Liver (tissue), 3 donors: ENCODE measurements around the gene RAD51B.

Experiments used
- EGR1 ChIP-seq, 2 donors: IDR thresholded peaks; 2 replicates each; pipeline ENCODE4 v1.6.1; 2016 to 2018; ENCODE audit warnings: antibody characterized with exemption in 2 of 2, low read depth in 2 of 2
- FOXA1 ChIP-seq: IDR thresholded peaks from 2 replicates; pipeline ENCODE4 v1.6.1; 2016; ENCODE audit warnings: antibody characterized with exemption
- HNF4A ChIP-seq, 2 donors: conservative IDR thresholded peaks; 2 replicates each; pipeline ENCODE4 v1.6.1; 2016; ENCODE audit warnings: antibody characterized with exemption in 2 of 2, mild to moderate bottlenecking in 2 of 2
- JUND ChIP-seq, 2 donors: IDR thresholded peaks; 2 replicates each; pipeline ENCODE4 v1.6.1; 2016; ENCODE audit warnings: antibody characterized with exemption in 2 of 2
- SP1 ChIP-seq: IDR thresholded peaks from 2 replicates; pipeline ENCODE4 v1.6.1; 2018; ENCODE audit warnings: antibody characterized with exemption, mild to moderate bottlenecking
- TAF1 ChIP-seq: conservative IDR thresholded peaks from 2 replicates; pipeline ENCODE4 v1.6.1; 2016; ENCODE audit warnings: antibody characterized with exemption, mild to moderate bottlenecking
- YY1 ChIP-seq: IDR thresholded peaks from 2 replicates; pipeline ENCODE4 v1.6.1; 2016; ENCODE audit warnings: antibody characterized with exemption, mild to moderate bottlenecking
- ZBTB33 ChIP-seq: IDR thresholded peaks from 2 replicates; pipeline ENCODE4 v1.6.1; 2016; ENCODE audit warnings: antibody characterized with exemption
- TF ChIP-seq, protein P1 (sequence below): fragments of 150-350 bp; IDR thresholded peaks from 2 replicates; pipeline ENCODE4 v1.5.1; 2017; ENCODE audit warnings: improper control_type of control experiment, low read depth, low read length; ENCODE audit not compliant: missing input control
- TF ChIP-seq, protein P2 (sequence below): IDR thresholded peaks from 2 replicates; pipeline ENCODE4 v1.6.1; 2016; ENCODE audit warnings: antibody characterized with exemption
- TF ChIP-seq, protein P3 (sequence below): IDR thresholded peaks from 2 replicates; pipeline ENCODE4 v1.6.1; 2016; ENCODE audit warnings: antibody characterized with exemption
- donor health status: healthy.
- donor health status: healthy.

- TF ChIP-seq YY1 (no peak), TAF1 (no peak), SP1 (no peak), JUND (IDR thresholded peaks at IDR 0.05) (no peak), FOXA1 (no peak), EGR1 (IDR thresholded peaks at IDR 0.05; ENCODE audit: low read depth in 2 of 2) (no peak), HNF4A (conservative IDR thresholded peaks at IDR 0.05) (no peak), ZBTB33 (no peak)
- TF ChIP-seq, protein P1, sequence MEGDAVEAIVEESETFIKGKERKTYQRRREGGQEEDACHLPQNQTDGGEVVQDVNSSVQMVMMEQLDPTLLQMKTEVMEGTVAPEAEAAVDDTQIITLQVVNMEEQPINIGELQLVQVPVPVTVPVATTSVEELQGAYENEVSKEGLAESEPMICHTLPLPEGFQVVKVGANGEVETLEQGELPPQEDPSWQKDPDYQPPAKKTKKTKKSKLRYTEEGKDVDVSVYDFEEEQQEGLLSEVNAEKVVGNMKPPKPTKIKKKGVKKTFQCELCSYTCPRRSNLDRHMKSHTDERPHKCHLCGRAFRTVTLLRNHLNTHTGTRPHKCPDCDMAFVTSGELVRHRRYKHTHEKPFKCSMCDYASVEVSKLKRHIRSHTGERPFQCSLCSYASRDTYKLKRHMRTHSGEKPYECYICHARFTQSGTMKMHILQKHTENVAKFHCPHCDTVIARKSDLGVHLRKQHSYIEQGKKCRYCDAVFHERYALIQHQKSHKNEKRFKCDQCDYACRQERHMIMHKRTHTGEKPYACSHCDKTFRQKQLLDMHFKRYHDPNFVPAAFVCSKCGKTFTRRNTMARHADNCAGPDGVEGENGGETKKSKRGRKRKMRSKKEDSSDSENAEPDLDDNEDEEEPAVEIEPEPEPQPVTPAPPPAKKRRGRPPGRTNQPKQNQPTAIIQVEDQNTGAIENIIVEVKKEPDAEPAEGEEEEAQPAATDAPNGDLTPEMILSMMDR = no peak
- TF ChIP-seq, protein P2, sequence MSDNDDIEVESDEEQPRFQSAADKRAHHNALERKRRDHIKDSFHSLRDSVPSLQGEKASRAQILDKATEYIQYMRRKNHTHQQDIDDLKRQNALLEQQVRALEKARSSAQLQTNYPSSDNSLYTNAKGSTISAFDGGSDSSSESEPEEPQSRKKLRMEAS = no peak
- TF ChIP-seq, protein P3, sequence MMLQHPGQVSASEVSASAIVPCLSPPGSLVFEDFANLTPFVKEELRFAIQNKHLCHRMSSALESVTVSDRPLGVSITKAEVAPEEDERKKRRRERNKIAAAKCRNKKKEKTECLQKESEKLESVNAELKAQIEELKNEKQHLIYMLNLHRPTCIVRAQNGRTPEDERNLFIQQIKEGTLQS = no peak
Measured at GRCh38 chr14:68027276-68027675, 207.7 kb downstream of the RAD51B start.
